HepG2 (cell line): Measurements from ENCODE around the gene GPSM1. TPM values are rescaled to one million over a fixed set of nuclear protein-coding genes. Genes with fewer than 3 reads are reported as not detected.

ENCODE experiments used
- DNMT3B ChIP-seq: conservative IDR thresholded peaks from 2 replicates; pipeline ENCODE4 v1.6.1; 2016; ENCODE audit warnings: missing biosample characterization, control low read depth
- EZH2 ChIP-seq: conservative IDR thresholded peaks from 2 replicates; pipeline ENCODE4 v1.6.1; 2012; ENCODE audit warnings: mild to moderate bottlenecking, low read depth, low read length, moderate library complexity
- GABPB1 ChIP-seq: IDR thresholded peaks from 2 replicates; pipeline ENCODE4 v1.6.1; 2016; ENCODE audit warnings: mild to moderate bottlenecking, missing genetic modification reagents, moderate library complexity, missing compliant biosample characterization
- HNRNPUL1 ChIP-seq: fragments of 200-400 bp; formaldehyde crosslinking; IDR thresholded peaks from 2 replicates; pipeline ENCODE4 v1.6.1; 2017; ENCODE audit warnings: low read depth, mild to moderate bottlenecking, low read length, moderate library complexity
- MED1 ChIP-seq: sonication (generic); formaldehyde crosslinking; IDR thresholded peaks from 2 replicates; pipeline ENCODE4 v1.4.0; 2020; ENCODE audit warnings: missing genetic modification reagents
- MED13 ChIP-seq: sonication (generic); formaldehyde crosslinking; IDR thresholded peaks from 2 replicates; pipeline ENCODE4 v1.5.0; 2020; ENCODE audit warnings: missing genetic modification reagents
- MEF2D ChIP-seq: sonication (generic); formaldehyde crosslinking; IDR thresholded peaks from 2 replicates; pipeline ENCODE4 v1.5.1; 2020; ENCODE audit warnings: mild to moderate bottlenecking, missing genetic modification reagents
- PPARG ChIP-seq: conservative IDR thresholded peaks from 2 replicates; pipeline ENCODE4 v1.6.1; 2016; ENCODE audit warnings: missing biosample characterization, missing genetic modification reagents
- SOX5 ChIP-seq: IDR thresholded peaks from 2 replicates; pipeline ENCODE4 v1.6.1; 2016; ENCODE audit warnings: borderline replicate concordance
- TMF1 ChIP-seq: sonication (generic); formaldehyde crosslinking; IDR thresholded peaks from 2 replicates; pipeline ENCODE4 v1.8.1; 2022; ENCODE audit warnings: low read depth, missing genetic modification reagents
- TSC22D2 ChIP-seq: sonication (generic); formaldehyde crosslinking; IDR thresholded peaks from 2 replicates; pipeline ENCODE4 v1.5.1; 2020; ENCODE audit warnings: missing genetic modification reagents, mild to moderate bottlenecking, borderline replicate concordance
- ZNF160 ChIP-seq: sonication (generic); formaldehyde crosslinking; IDR thresholded peaks from 2 replicates; pipeline ENCODE4 v1.8.0; 2022; ENCODE audit warnings: mild to moderate bottlenecking, inconsistent platforms, missing genetic modification reagents
- ZNF337 ChIP-seq: sonication (generic); formaldehyde crosslinking; IDR thresholded peaks from 2 replicates; pipeline ENCODE4 v1.5.1; 2020; ENCODE audit warnings: missing genetic modification reagents, low read depth, mild to moderate bottlenecking, borderline replicate concordance
- ZNF547 ChIP-seq: sonication (generic); formaldehyde crosslinking; IDR thresholded peaks from 2 replicates; pipeline ENCODE4 v1.5.1; 2020; ENCODE audit warnings: mild to moderate bottlenecking, missing genetic modification reagents
- ZNF781 ChIP-seq: sonication (generic); formaldehyde crosslinking; IDR thresholded peaks from 2 replicates; pipeline ENCODE4 v1.5.1; 2020; ENCODE audit warnings: borderline replicate concordance, mild to moderate bottlenecking, missing genetic modification reagents; ENCODE audit errors: not compliant biosample characterization
- polyA plus RNA-seq, 8 experiments: library from polyadenylated mRNA; depleted of rRNA in 3 of 8; stranded (reverse) in 7 of 8; unstranded in 1 of 8; fragments of >200 nt; fragmentation: Illumina TruSeq in 4 of 8; extraction: Trizol in 4 of 8; gene quantifications; 2 replicates each; pipeline versions ENCODE4 v1.2.1 to v1.2.3, GENCODE V29; 2011 to 2016; ENCODE audit warnings: low read depth in 4 of 8, missing spikeins in 1 of 8, mixed read lengths in 1 of 8; ENCODE audit not compliant: insufficient read depth in 1 of 8
- total RNA-seq, 5 experiments: library from RNA; depleted of rRNA; stranded (reverse); fragments of >200 nt; fragmentation: Illumina TruSeq; extraction: Trizol; gene quantifications; 2 replicates each; pipeline ENCODE4 v1.2.3, GENCODE V29; 2016; ENCODE audit warnings: low read depth in 1 of 5
- TF ChIP-seq, protein P1 (sequence below): sonication (generic); formaldehyde crosslinking; IDR thresholded peaks from 2 replicates; pipeline ENCODE4 v1.5.1; 2020; ENCODE audit warnings: missing genetic modification reagents, mild to moderate bottlenecking, borderline replicate concordance
- TF ChIP-seq, protein P2 (sequence below): sonication (generic); formaldehyde crosslinking; IDR thresholded peaks from 2 replicates; pipeline ENCODE4 v1.4.0; 2020; ENCODE audit warnings: missing genetic modification reagents
- TF ChIP-seq, protein P3 (sequence below): sonication (generic); formaldehyde crosslinking; IDR thresholded peaks from 2 replicates; pipeline ENCODE4 v1.5.0; 2020; ENCODE audit warnings: missing genetic modification reagents
- TF ChIP-seq, protein P4 (sequence below): sonication (generic); formaldehyde crosslinking; IDR thresholded peaks from 2 replicates; pipeline ENCODE4 v1.8.1; 2023; ENCODE audit warnings: mild to moderate bottlenecking, inconsistent platforms, moderate library complexity, missing genetic modification reagents, borderline replicate concordance
- TF ChIP-seq, protein P5 (sequence below): sonication (generic); formaldehyde crosslinking; IDR thresholded peaks from 2 replicates; pipeline ENCODE4 v1.5.0; 2020; ENCODE audit warnings: mild to moderate bottlenecking, missing genetic modification reagents

Gene GPSM1
- total and polyA plus RNA-seq, 2 of the 13 experiments (the other 11 are each of a cell fraction or from before 2014, with no cell fraction given): 1.0 to 2.4 TPM

DNA sequence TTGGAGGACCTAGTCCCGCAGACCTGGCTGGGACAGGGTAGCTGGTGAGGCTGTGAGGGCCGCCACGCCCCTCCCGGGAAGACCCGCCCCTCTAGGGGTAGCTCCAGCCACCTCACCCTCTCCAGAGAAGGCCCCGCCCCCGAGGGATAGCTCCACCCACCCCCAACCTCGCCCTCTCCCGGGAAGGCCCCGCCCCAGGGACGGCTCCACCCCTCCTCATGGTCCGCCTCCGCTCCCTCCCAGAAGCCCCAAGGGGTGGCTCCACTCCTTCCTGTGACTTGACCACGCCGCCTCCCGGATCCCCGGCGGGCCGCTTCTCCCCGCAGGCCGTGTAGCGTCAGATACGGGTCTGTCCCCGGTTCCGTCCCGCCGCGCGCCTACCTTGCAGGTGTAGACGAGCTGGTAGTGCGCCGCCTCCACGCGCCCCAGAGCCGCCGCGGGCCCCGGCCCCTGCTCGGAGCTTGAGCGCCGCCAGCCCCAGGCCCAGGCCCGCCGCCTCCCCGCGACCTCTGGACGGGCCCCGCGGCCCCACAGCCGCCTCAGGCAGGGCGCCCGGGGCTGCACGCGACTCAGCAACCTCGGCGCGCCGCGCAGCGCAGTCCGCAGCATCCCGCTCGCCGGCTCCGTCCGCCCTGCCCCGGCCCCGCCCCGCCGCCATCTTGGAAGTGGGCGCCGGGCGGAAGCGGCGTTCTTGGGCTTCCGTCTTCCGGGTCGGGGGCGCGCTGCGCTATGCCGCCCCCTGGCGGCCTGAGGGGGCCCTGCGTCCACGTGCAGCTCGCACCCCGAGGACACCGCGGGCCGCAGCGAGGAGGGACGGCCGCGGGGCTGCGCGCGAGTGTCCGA is 36.0 kb downstream of the GPSM1 start, which contains the start of gene DNLZ (continued):
- TF ChIP-seq, protein P1, sequence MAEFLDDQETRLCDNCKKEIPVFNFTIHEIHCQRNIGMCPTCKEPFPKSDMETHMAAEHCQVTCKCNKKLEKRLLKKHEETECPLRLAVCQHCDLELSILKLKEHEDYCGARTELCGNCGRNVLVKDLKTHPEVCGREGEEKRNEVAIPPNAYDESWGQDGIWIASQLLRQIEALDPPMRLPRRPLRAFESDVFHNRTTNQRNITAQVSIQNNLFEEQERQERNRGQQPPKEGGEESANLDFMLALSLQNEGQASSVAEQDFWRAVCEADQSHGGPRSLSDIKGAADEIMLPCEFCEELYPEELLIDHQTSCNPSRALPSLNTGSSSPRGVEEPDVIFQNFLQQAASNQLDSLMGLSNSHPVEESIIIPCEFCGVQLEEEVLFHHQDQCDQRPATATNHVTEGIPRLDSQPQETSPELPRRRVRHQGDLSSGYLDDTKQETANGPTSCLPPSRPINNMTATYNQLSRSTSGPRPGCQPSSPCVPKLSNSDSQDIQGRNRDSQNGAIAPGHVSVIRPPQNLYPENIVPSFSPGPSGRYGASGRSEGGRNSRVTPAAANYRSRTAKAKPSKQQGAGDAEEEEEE (CRISPR knock-in tag): no peak
- peak; percentile 94 for TF ChIP-seq GABPB1 (CRISPR knock-in tag)
- TF ChIP-seq SOX5: 0 out of 2 replicates have a peak, but pooled peaks have one; percentile 19
- TF ChIP-seq MED1: peak; percentile 73
- TF ChIP-seq, protein P2, sequence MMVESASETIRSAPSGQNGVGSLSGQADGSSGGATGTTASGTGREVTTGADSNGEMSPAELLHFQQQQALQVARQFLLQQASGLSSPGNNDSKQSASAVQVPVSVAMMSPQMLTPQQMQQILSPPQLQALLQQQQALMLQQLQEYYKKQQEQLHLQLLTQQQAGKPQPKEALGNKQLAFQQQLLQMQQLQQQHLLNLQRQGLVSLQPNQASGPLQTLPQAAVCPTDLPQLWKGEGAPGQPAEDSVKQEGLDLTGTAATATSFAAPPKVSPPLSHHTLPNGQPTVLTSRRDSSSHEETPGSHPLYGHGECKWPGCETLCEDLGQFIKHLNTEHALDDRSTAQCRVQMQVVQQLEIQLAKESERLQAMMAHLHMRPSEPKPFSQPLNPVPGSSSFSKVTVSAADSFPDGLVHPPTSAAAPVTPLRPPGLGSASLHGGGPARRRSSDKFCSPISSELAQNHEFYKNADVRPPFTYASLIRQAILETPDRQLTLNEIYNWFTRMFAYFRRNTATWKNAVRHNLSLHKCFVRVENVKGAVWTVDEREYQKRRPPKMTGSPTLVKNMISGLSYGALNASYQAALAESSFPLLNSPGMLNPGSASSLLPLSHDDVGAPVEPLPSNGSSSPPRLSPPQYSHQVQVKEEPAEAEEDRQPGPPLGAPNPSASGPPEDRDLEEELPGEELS (CRISPR knock-in tag): no peak
- TF ChIP-seq, protein P3, sequence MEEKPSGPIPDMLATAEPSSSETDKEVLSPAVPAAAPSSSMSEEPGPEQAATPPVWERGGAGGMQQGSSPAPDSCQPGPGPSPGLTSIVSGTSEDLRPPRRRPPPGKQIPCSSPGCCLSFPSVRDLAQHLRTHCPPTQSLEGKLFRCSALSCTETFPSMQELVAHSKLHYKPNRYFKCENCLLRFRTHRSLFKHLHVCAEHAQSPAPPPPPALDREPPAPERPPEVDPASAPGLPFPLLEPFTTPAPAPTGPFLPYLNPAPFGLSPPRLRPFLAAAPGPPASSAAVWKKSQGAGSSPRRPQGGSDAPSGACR: peak; percentile 92; the same call in 1 of the 2 replicates
- TF ChIP-seq MEF2D (CRISPR knock-in tag): no peak
- no peak for TF ChIP-seq EZH2
- TF ChIP-seq, protein P4, sequence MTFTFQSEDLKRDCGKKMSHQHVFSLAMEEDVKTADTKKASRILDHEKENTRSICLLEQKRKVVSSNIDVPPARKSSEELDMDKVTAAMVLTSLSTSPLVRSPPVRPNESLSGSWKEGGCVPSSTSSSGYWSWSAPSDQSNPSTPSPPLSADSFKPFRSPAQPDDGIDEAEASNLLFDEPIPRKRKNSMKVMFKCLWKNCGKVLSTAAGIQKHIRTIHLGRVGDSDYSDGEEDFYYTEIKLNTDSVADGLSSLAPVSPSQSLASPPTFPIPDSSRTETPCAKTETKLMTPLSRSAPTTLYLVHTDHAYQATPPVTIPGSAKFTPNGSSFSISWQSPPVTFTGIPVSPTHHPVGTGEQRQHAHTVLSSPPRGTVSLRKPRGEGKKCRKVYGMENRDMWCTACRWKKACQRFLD (CRISPR knock-in tag): peak; percentile 95
- no peak; the same call in 1 of the 2 replicates for TF ChIP-seq HNRNPUL1
- TF ChIP-seq TMF1: 0 out of 2 replicates have a peak, but pooled peaks have one; percentile 80
- peak; percentile 46; the same call in 1 of the 2 replicates for TF ChIP-seq PPARG
- TF ChIP-seq MED13 (CRISPR knock-in tag): peak; percentile 73; the same call in 1 of the 2 replicates
- TF ChIP-seq ZNF160 (CRISPR knock-in tag): peak; percentile 76; the same call in 1 of the 2 replicates
- no peak for TF ChIP-seq ZNF337 (CRISPR knock-in tag)
- TF ChIP-seq DNMT3B (CRISPR knock-in tag): no peak
- TF ChIP-seq, protein P5, sequence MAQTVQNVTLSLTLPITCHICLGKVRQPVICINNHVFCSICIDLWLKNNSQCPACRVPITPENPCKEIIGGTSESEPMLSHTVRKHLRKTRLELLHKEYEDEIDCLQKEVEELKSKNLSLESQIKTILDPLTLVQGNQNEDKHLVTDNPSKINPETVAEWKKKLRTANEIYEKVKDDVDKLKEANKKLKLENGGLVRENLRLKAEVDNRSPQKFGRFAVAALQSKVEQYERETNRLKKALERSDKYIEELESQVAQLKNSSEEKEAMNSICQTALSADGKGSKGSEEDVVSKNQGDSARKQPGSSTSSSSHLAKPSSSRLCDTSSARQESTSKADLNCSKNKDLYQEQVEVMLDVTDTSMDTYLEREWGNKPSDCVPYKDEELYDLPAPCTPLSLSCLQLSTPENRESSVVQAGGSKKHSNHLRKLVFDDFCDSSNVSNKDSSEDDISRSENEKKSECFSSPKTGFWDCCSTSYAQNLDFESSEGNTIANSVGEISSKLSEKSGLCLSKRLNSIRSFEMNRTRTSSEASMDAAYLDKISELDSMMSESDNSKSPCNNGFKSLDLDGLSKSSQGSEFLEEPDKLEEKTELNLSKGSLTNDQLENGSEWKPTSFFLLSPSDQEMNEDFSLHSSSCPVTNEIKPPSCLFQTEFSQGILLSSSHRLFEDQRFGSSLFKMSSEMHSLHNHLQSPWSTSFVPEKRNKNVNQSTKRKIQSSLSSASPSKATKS (CRISPR knock-in tag): no peak
- TF ChIP-seq ZNF547 (CRISPR knock-in tag): peak; percentile 83
- TF ChIP-seq TSC22D2: peak; percentile 91
- TF ChIP-seq ZNF781 (CRISPR knock-in tag): no peak
